GM19395 (cell line): Measurements from ENCODE around the gene ZNF335.
"Not testable (repeated sequence)": the region's sequence is repeated elsewhere in the genome, so short reads cannot be mapped to it uniquely, and the experiment has no call there.

ENCODE experiments used
- ATAC-seq: cut with Tn5 transposase; IDR thresholded peaks from one replicate; pipeline ENCODE4 v1.9.1; 2021; ENCODE audit warnings: mild to moderate bottlenecking, moderate library complexity; ENCODE audit not compliant: unreplicated experiment

Gene ZNF335

GRCh38 chr20:46004187-46004586 lies 32.2 kb upstream of the ZNF335 start:
- no peak for ATAC-seq

GRCh38 chr20:46002008-46002407 lies 30.0 kb upstream of the ZNF335 start:
- ATAC-seq: no peak

- ATAC-seq: no peak
Observed at GRCh38 chr20:46001498-46001897, 29.5 kb upstream of the ZNF335 start.

GRCh38 chr20:46000262-46000996 lies 28.4 kb upstream of the ZNF335 start:
- no peak for ATAC-seq

GRCh38 chr20:45999557-46000261 lies 27.7 kb upstream of the ZNF335 start:
- no peak for ATAC-seq

GRCh38 chr20:45998761-45999160 lies 26.8 kb upstream of the ZNF335 start:
- ATAC-seq: no peak

GRCh38 chr20:45998337-45998736 lies 26.3 kb upstream of the ZNF335 start:
- ATAC-seq: no peak

- no peak for ATAC-seq
Observed at GRCh38 chr20:45997187-45997586, 25.2 kb upstream of the ZNF335 start.

- ATAC-seq: not testable (repeated sequence)
Observed at GRCh38 chr20:45995495-45996097, 23.6 kb upstream of the ZNF335 start.

GRCh38 chr20:45994761-45995493 lies 22.9 kb upstream of the ZNF335 start:
- ATAC-seq: no peak

GRCh38 chr20:45993197-45993951 lies 21.4 kb upstream of the ZNF335 start:
- no peak for ATAC-seq

- no peak for ATAC-seq
Observed at GRCh38 chr20:45991616-45992015, 19.6 kb upstream of the ZNF335 start.

GRCh38 chr20:45988830-45989229 lies 16.8 kb upstream of the ZNF335 start:
- ATAC-seq: not testable (repeated sequence)

- ATAC-seq: no peak
Observed at GRCh38 chr20:45987108-45987780, 15.2 kb upstream of the ZNF335 start.

GRCh38 chr20:45985573-45985972 lies 13.6 kb upstream of the ZNF335 start:
- no peak for ATAC-seq

GRCh38 chr20:45983279-45983743 lies 11.3 kb upstream of the ZNF335 start:
- ATAC-seq: no peak

- ATAC-seq: no peak
Observed at GRCh38 chr20:45981261-45981660, 9.3 kb upstream of the ZNF335 start.

GRCh38 chr20:45976086-45976485 lies 4.1 kb upstream of the ZNF335 start:
- ATAC-seq: no peak

GRCh38 chr20:45975686-45976085 lies 3.7 kb upstream of the ZNF335 start:
- no peak for ATAC-seq
